ENCODE measurements around the gene POLR2E.

POLR2E gene

GRCh38 chr19:1047696-1048147 lies 47.5 kb downstream of the POLR2E start:
- no peak for DNase-seq (ENCODE audit: low spot score)

DNA sequence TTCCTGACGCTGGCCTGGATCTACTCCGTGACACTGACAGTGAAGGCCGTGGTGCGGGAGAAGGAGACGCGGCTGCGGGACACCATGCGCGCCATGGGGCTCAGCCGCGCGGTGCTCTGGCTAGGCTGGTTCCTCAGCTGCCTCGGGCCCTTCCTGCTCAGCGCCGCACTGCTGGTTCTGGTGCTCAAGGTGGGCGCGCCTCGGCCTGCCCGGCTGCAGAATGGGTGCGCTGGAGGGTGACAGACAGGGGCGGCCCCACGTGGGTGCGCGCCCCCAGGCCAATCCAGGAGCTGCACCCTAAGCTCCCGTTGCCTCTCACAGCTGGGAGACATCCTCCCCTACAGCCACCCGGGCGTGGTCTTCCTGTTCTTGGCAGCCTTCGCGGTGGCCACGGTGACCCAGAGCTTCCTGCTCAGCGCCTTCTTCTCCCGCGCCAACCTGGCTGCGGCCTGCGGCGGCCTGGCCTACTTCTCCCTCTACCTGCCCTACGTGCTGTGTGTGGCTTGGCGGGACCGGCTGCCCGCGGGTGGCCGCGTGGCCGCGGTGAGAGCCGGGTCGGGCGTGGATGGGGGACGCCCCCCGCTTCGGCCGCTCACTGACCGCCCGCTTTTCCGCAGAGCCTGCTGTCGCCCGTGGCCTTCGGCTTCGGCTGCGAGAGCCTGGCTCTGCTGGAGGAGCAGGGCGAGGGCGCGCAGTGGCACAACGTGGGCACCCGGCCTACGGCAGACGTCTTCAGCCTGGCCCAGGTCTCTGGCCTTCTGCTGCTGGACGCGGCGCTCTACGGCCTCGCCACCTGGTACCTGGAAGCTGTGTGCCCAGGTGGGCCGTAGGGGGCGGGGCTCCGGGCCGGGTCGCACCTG lies 48.1 kb downstream of the POLR2E start:
- DNase-seq (ENCODE audit: low spot score): no peak

DNA sequence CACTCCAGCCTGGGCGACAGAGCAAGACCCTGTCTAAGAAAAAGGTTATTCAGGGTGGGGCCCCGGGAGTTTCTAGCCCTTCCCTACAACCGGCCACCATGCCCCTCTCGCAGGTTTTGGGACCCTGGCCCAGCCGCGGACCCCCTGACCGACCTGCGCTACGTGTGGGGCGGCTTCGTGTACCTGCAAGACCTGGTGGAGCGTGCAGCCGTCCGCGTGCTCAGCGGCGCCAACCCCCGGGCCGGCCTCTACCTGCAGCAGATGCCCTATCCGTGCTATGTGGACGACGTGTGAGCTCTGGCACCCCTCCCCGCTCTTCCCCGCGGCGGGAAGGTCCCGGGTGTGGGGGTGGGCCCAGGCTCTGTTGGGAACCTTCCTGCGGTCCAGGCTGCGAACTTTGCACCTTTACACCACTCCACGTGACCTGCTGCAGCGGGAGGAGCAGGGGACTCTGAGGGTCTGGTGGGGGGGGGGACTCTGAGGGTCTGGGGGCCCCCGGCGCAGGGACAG lies 49.0 kb downstream of the POLR2E start:
- DNase-seq (ENCODE audit: low spot score): no peak

- no peak for DNase-seq (ENCODE audit: low spot score)
Measured at GRCh38 chr19:1045247-1045603, 50.0 kb downstream of the POLR2E start.

- DNase-seq (ENCODE audit: low spot score): no peak
Measured at GRCh38 chr19:1042689-1043511, 52.3 kb downstream of the POLR2E start.

DNA sequence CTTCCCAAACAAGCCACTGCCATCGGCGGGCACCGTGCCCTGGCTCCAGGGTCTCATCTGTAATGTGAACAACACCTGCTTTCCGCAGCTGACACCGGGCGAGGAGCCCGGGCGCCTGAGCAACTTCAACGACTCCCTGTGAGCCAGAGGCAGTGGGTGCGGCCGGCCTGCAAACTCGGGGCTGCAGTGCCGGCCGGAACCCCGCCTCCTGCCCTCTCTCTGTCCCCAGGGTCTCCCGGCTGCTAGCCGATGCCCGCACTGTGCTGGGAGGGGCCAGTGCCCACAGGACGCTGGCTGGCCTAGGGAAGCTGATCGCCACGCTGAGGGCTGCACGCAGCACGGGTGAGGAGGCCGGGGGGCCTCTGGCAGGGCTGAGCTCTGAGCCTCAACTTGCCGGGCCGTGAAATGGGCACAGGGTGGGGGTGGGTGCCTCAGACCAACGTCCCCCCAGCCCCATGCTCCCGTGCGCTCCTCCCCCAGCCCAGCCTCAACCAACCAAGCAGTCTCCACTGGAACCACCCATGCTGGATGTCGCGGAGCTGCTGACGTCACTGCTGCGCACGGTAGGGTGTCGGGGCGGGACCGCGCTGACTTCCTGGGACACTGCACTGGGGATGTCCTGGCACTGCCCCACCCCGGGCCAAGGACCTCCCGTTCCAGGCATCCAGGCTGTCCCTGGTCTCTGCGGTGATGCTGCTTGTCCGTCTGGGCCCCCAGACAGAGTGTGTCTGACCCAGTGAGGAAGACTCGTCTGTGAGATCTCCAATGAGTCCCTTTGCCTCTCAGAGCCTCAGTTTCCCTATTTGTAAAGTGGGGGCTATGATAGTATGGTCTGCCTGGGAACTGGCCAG lies 53.1 kb downstream of the POLR2E start:
- no peak for DNase-seq (ENCODE audit: low spot score)

DNA sequence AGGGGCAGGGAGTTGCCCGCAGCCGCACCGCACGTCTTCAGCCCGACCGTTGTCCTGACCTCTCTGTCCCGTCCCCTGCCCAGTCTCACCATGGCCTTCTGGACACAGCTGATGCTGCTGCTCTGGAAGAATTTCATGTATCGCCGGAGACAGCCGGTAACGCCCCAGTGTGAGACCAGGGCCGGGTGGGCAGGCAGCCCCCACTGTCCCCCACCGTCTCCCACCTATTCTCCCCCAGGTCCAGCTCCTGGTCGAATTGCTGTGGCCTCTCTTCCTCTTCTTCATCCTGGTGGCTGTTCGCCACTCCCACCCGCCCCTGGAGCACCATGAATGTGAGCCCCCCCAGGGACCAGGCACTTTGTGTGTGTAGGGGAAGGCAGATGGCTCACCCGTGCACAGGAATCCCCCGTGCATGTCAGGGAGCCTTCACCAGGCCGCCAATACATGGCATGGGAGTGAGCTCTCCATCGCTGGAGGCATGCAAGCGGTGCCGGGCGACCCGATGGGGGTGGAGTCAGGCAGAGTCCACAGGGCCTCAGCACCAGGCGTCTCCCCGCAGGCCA lies 53.8 kb downstream of the POLR2E start:
- no peak for DNase-seq (ENCODE audit: low spot score)

DNA sequence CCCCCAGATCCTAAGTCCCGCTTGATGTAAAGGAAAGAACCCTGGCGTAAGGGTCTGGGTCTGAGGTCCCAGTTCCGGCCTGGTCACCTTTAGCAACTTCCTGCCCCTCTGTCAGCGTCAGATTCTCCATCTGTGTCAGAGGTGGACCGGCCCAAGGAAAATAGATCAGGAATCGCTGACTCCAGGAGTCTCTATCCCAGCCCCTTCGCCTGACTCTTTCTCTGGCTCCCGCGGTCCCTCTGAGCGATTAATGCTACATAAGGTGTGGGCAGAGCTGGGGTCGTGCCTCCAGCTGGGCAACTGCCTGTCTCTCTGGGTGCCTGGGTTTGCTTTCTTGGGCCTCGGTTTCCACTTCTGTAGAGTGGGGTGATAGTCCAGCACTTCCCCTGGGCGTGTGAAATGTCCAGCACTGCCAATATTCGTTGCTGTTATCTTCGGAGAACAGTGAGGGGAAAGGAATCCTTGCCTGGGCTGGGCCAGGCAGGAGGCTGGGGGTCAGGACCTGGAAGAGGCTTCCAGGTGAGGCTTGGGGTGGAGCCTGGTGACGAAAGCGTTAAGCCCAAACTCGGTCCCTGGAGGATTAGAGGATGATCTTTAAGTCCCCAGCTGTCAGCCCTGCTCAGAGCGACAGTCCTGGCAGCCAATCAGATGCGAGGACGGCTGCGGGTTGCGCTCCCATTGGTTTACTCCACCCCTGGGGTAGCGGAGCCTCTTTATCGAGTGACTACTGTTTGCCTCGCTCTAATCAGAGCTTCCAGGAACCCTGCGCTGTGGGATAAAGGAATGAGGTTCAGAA lies 54.5 kb downstream of the POLR2E start:
- peak; percentile 100 for DNase-seq (ENCODE audit: low spot score)

DNA sequence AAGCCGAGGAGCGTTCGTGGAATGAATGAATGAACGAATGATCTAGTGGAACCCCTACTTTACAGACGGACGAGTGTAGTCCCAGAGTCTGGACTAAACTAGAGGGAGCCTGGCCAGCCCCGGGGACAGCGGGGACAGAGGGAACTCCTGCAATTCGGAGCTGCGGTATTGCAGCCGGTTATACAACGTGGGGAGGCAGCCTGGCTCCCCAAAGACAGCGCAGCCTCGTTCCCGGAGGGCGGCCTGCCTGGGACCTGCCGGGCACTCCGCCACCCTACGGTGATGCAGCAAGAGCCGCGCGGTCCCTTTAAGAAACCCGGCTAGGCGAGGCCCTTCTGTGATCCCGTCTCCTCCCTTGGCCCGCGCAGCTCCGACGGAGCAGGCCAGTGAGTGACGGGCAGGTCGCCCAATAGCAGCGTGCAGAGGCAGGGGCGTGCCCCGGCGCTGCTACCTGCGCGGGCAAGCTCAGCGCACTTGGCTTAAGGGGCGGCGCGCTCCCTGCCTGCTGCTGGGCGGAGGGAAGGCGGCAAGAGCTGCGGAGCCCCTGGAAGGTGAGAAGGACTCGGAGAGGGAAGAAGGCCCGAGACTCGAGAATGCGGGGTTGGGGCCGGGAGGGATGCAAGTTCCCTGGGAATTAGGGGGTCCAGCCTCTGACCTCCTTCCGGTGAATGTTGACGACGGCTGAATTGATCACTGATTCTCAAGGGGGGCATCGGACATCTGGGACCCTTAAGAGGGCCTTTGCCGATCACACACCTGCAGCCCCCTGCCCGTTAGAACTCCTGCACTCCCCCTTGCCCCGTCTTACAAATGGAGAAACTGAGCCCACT lies 55.3 kb downstream of the POLR2E start, which contains the start of gene ABCA7:
ABCA7 (plus strand) TSS at position 462 of the 830 bp plus-strand sequence. CDS start 1,255 bp downstream, outside the sequence.
- peak; percentile 94 for DNase-seq (ENCODE audit: low spot score)

DNA sequence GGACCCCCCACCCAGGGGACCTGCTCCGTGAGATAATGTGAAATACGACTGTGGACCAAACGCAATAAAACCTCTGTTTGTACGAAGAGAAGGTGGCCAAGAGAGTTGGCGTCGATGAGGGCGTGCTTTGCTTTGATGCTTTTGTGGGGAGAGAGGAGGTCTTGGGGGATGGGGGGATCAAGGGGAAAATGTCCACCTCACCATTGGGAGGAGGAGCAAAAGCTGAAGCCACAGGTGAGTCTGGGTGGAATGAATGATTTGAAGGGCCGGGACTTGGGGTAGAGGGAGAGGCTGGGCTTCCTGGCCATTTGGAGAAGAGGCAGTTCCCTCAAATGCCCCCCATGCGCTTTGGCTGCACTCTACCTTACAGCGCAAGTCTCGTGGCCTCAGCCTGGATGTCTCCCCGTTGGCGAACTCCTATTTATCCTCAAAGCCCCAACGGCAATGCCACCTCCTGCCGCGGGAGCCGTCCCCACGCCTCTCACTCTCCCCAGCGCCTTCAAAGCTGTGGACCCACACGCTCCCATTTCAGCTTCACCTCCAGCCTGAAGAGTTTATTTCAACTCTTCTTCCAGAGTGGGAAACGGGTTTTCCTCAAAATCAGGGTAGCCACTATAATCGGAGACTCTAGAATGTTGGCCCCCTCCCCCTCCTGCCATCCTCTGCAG lies 56.1 kb downstream of the POLR2E start:
- DNase-seq (ENCODE audit: low spot score): no peak

DNA sequence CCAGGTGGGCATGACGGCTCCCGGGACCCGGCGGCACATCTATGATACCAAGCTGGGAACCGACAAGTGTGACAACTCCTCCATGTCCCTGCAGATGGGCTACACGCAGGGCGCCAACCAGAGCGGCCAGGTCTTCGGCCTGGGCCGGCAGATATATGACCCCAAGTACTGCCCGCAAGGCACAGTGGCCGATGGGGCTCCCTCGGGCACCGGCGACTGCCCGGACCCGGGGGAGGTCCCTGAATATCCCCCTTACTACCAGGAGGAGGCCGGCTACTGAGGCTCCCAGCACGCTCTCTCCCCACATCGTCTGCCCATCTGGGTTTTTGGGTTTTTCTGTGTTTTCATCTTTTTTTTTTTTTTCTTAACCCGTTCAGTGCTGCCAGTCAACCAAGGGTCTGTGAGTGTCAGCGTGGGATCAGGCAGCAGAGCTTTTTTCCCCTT lies 57.5 kb downstream of the POLR2E start:
- DNase-seq (ENCODE audit: low spot score): no peak

Data from AG08395 (cell line).